OCI-LY3 (cell line): Measurements from ENCODE around the gene RECK.

Source experiments
- EZH2phosphoT487 ChIP-seq: fragments of 200-600 bp; shearing (Covaris generic); IDR thresholded peaks from 2 replicates; pipeline ENCODE4 v1.6.1; 2018; ENCODE audit warnings: antibody characterized with exemption, mixed run types, low read depth
- TF ChIP-seq, protein P1 (sequence below): fragments of 200-600, 300-600 bp; sonication (generic); IDR thresholded peaks from 2 replicates; pipeline ENCODE4 v1.5.1; 2014; ENCODE audit warnings: antibody characterized with exemption, low read length, low read depth

DNA sequence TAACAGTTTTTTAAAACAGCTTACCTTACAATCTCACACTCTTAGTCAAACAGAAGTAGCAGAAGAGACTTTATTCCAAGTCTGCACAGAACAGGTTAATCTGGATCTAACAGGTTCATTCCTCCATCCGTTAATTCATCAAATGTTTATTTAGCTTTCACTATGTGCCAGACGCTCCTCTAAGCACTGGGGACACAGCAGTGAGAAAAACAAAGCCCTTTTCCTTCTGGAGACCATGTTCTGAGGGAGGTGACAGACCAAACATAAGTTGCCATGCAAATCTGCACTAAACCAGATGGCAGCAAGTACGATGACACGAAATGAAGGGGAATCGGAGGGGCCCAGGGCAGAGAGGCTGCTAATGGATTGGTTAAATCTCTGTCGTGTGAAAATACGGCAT, 82.8 kb downstream of the RECK start:
- TF ChIP-seq, protein P1, sequence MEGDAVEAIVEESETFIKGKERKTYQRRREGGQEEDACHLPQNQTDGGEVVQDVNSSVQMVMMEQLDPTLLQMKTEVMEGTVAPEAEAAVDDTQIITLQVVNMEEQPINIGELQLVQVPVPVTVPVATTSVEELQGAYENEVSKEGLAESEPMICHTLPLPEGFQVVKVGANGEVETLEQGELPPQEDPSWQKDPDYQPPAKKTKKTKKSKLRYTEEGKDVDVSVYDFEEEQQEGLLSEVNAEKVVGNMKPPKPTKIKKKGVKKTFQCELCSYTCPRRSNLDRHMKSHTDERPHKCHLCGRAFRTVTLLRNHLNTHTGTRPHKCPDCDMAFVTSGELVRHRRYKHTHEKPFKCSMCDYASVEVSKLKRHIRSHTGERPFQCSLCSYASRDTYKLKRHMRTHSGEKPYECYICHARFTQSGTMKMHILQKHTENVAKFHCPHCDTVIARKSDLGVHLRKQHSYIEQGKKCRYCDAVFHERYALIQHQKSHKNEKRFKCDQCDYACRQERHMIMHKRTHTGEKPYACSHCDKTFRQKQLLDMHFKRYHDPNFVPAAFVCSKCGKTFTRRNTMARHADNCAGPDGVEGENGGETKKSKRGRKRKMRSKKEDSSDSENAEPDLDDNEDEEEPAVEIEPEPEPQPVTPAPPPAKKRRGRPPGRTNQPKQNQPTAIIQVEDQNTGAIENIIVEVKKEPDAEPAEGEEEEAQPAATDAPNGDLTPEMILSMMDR, result no peak
- TF ChIP-seq EZH2phosphoT487, result no peak
